SIG-M5 treated with dmso at 0.1 percent for 504 hours (cell line): Measurements from ENCODE around the gene TXNRD1.
"Not testable (repeated sequence)": the region's sequence is repeated elsewhere in the genome, so short reads cannot be mapped to it uniquely, and the experiment has no call there.

Experiments used
- DNase-seq: peaks from one replicate; lab custom pipeline; 2025; ENCODE audit not compliant: unreplicated experiment; lab: John Stamatoyannopoulos, UW

The TXNRD1 gene

DNA sequence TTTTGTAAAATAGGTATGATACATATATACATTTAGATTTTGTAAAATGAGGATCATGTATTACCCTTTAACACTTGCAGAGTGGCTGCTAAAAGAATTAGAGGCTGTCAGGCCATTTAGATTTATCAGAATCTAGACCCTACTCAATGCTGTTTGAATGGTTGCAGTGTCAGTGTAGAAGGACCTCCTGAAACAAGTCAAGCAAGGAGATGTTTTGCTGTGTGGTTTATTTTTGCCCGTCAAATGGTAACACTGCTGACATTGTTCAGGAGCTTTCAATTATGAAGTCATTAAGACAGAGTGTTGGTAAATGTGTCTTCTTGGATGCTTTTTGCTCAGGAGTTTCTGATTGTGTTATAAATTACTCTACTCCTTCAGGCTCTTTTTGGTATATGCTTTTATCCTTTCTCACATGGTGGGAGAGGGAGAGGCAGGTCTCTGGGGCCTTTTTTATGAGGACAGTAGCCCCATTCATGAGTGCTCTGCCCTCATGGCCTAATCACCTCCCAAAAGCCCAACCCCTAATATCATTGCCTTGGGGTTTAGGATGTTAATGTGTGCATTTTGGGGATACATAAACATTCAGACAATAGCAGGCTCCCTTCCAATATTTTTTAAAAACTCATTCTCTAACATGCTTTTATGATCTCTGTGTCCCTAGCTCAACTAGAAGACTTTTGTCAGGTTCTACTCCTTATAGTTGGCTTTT, 104.5 kb downstream of the TXNRD1 start:
- no peak for DNase-seq

DNA sequence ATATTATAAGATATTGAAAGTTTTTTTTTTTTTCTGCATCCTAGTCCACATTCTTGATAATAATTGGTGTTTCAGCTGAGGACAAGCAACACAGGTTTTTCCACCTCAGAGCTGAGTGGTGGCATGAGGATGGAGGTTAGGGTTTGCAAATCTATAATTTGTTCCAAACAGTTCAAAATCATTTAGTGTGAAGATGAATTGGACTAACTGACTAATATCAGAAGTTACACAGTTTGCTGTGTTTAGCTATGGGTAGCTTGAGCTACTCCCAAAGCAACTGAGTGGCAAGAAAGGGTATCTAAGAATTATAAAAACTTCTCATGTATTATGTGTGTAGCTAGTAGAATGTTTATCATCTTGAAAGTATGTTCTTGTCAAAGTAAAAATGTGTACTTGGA, 105.0 kb downstream of the TXNRD1 start:
- no peak for DNase-seq

GRCh38 chr12:104321949-104322348, 106.4 kb downstream of the TXNRD1 start:
- no peak for DNase-seq

- not testable (repeated sequence) for DNase-seq
Measured at GRCh38 chr12:104322533-104322932, 107.0 kb downstream of the TXNRD1 start.

DNA sequence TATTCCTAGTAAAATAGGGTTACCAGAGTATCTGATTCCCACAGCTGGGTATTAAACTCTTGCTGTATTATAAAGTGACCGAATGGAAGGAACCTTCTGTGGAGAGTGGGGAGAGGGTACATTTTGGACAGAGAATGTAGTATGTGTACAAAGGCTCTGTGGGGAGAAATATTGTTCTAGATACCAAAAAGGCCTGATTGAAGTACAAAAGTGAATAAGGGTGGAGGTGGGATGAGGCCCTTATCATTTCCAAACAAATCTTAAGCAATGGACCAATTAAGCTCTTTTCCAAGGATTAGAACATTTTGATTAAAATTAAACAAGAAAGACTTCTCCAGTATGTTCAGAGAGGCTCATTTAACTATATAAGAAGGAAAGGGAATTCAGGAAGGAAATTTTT, 108.3 kb downstream of the TXNRD1 start:
- no peak for DNase-seq

GRCh38 chr12:104328278-104328677, 112.7 kb downstream of the TXNRD1 start:
- not testable (repeated sequence) for DNase-seq

DNA sequence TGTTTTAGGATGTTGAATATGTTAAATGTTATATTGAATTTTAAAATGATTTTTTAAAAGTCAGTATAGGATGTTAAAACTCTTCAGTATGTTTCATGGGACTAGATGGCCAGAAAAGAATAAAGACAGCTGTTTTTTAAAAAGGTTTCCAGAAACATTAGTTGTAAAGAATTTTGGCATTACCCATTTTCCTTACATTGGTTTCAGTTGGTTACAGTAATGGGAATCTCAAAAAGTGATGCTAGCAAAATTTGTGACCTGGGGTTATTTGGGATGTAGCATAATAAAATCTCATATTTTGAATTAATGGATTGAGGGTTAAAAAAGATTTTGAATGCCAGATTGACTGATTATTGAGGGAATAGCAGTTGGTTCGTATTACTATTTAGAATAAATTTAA, 113.2 kb downstream of the TXNRD1 start:
- no peak for DNase-seq

GRCh38 chr12:104329707-104330532, 114.3 kb downstream of the TXNRD1 start:
- DNase-seq = no peak

DNA sequence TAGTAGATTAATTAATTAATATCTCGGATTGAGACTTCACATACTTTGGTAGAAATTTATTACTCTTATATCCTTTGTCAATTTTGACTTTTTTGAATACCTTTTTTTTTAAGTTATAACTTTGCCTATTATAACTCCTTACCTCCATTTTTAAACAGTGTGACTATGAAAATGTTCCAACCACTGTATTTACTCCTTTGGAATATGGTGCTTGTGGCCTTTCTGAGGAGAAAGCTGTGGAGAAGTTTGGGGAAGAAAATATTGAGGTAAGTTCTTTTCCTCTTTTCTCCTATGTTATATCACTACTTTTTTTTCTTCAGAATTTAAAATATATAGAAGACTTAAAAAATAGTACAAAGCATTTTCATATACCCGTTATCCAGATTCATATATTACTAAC, 115.8 kb downstream of the TXNRD1 start:
- DNase-seq = no peak

GRCh38 chr12:104332273-104332672, 116.7 kb downstream of the TXNRD1 start:
- not testable (repeated sequence) for DNase-seq

GRCh38 chr12:104333692-104334255, 118.2 kb downstream of the TXNRD1 start:
- DNase-seq = no peak

- no peak for DNase-seq
Measured at GRCh38 chr12:104334581-104334980, 119.0 kb downstream of the TXNRD1 start.

DNA sequence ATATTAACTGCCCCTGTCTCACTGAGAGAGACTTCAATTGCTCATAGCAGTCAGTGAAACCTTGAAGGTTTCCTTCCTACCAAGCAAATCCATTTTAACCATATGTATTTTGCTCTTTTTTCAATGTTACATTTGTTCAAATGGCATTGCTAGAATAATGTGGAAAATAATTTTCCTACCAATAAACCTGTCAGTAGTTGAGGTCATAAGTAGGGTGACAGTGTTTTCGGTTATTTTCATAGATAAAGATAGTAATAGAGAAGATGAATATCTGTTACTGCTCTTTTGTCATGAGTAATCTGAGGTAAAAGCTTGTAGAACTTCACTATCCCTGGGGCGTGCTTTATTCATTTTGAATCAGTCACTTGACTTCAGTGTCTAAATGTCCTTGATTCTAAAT, 120.5 kb downstream of the TXNRD1 start:
- DNase-seq = no peak

GRCh38 chr12:104337030-104337558, 121.5 kb downstream of the TXNRD1 start:
- DNase-seq = no peak

- no peak for DNase-seq
Measured at GRCh38 chr12:104339663-104340062, 124.1 kb downstream of the TXNRD1 start.

GRCh38 chr12:104340177-104340576, 124.6 kb downstream of the TXNRD1 start:
- no peak for DNase-seq

DNA sequence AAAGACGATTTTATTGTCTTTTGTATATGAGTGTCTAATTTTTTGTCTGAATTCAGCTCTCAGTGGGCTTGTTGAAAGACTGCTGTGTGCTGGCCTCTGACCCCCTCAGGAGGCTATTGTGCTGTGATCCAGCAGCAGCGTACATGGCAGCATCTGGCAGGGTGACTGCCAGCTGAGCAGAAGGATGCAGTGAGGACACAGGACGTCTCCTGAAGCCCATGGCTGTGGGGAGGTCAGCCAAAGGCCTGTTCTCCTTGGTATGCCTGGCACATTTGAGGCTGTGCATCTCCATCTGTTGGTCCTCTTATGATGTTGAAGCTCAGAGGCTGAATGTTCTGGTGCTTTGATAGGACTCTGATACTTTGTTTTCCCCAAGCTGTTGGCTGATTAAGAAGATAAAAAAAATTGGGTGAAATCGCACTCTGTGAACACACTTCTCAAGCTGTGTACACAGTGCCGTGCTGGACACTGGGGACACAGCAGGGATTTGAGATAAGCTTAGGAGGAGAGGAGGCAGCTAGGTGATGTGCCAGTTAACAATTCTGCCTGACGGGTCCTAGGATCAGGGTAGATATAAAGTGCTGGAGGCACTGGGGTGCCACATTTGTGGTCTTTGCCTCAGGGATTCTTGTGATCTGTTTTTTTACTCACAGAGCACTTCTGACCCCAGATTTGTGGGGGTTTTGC, 125.5 kb downstream of the TXNRD1 start:
- no peak for DNase-seq

DNA sequence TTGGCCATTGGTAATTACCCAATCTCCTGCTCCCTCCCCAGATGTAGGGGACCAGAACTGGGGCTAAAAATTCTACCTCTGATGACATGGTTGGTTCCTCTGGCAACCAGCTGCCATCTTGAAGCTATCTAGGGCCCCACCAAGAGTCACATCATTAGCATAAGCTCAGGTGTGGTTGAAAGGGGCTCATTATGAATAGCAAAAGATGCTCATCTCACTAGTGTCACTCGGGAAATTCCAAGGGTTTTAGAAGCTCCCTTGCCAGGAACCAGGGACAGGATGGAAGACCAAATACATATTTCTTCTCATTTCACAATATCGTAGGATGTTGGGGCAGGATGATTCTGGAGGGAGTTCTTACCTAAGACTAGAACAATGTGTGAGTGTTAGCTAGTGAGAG, 126.6 kb downstream of the TXNRD1 start:
- DNase-seq = no peak

- DNase-seq = peak; percentile 11
Measured at GRCh38 chr12:104342635-104343249, 127.2 kb downstream of the TXNRD1 start.

GRCh38 chr12:104344682-104345081, 129.1 kb downstream of the TXNRD1 start:
- DNase-seq = no peak
